Transverse colon (tissue), 4 donors: ENCODE data around the gene CD164. TPM values are rescaled to one million over a fixed set of nuclear protein-coding genes. Genes with fewer than 3 reads are reported as not detected.

Experiments used
- DNase-seq: peaks from one replicate; pipeline ENCODE4 v3.0.0-alpha.2; 2019
- H3K27ac ChIP-seq, 4 donors: fragments of 200-600 bp; sonication (generic); 2 replicates each; pipeline ENCODE4 v1.5.1; 2016 to 2018; ENCODE audit warnings: inconsistent platforms in 4 of 4
- H3K27me3 ChIP-seq: fragments of 200-600 bp; sonication (generic); 2 replicates; pipeline ENCODE4 v1.5.1; 2017; ENCODE audit warnings: inconsistent platforms
- H3K36me3 ChIP-seq, 4 donors: fragments of 200-600 bp; sonication (generic); 2 replicates each; pipeline ENCODE4 v1.5.1; 2017 to 2019; ENCODE audit warnings: inconsistent platforms in 4 of 4
- H3K4me1 ChIP-seq, 4 donors: fragments of 200-600 bp; sonication (generic); 2 replicates each; pipeline ENCODE4 v1.5.1; 2017 to 2020; ENCODE audit warnings: inconsistent platforms in 4 of 4
- H3K4me3 ChIP-seq, 4 donors: fragments of 200-600 bp; sonication (generic); 1 replicate in 1 of 4; 2 replicates in 3 of 4; pipeline versions ENCODE4 v1.5.1 to v1.6.1; 2017 to 2019; ENCODE audit warnings: inconsistent platforms in 4 of 4
- H3K9me3 ChIP-seq, 2 donors: fragments of 200-600 bp; sonication (generic); 2 replicates each; pipeline ENCODE4 v1.5.1; 2017 to 2019; ENCODE audit warnings: inconsistent platforms in 2 of 2
- EP300 ChIP-seq: sonication (generic); formaldehyde crosslinking; IDR thresholded peaks from one replicate; pipeline ENCODE4 v1.6.1; 2017; ENCODE audit warnings: antibody characterized with exemption, low read depth
- POLR2A ChIP-seq: fragments of 450-650 bp; IDR thresholded peaks from one replicate; pipeline ENCODE4 v1.6.1; 2016; ENCODE audit warnings: antibody characterized with exemption, mild to moderate bottlenecking, moderate library complexity
- POLR2AphosphoS5 ChIP-seq, 3 donors: sonication (generic); formaldehyde crosslinking; IDR thresholded peaks; one replicate each; pipeline ENCODE4 v1.6.1; 2016; ENCODE audit warnings: antibody characterized with exemption in 3 of 3
- WGBS, 2 donors: methylation state at CpG; one replicate each; pipeline ENCODE4 v1.1.5; 2018; ENCODE audit warnings: low coverage in 1 of 2; 5-methylcytosine and 5-hydroxymethylcytosine counted together
- in situ Hi-C, 4 donors: fragments of 200-750 bp; cut with MboI; loops; one replicate each; pipeline versions ENCODE4 v1.15.0 to v1.15.1; 2017; ENCODE audit warnings: low sequenced_read_pairs in 3 of 4, low pct_ligation_motif_present in 1 of 4, low pct_unique_long_range_greater_than_20kb in 1 of 4
- intact Hi-C: fragments of 100-400 bp; cut with DNase I; formaldehyde crosslinking; loops from one replicate; pipeline ENCODE4 v1.15.1; 2023; ENCODE audit warnings: low total_unique reads
- total RNA-seq, 4 donors: library from RNA; depleted of rRNA; stranded (reverse); fragments of >200 nt; gene quantifications; one replicate each; pipeline ENCODE4 v1.1.0, GENCODE V29; 2016
- TF ChIP-seq, protein P1 (sequence below), 5 experiments: fragments of 200-600 bp in 3 of 5; fragments of 450-650 bp in 2 of 5; sonication (generic) in 3 of 5; IDR thresholded peaks; 1 replicate in 2 of 5; 2 replicates in 3 of 5; pipeline ENCODE4 v1.5.1; 2016 to 2017; ENCODE audit warnings: antibody characterized with exemption in 5 of 5, inconsistent platforms in 3 of 5, mild to moderate bottlenecking in 2 of 5, moderate library complexity in 1 of 5

The CD164 gene
- total RNA-seq, 4 donors from 2014 or later, result 109 to 448 (median 313) TPM

DNA sequence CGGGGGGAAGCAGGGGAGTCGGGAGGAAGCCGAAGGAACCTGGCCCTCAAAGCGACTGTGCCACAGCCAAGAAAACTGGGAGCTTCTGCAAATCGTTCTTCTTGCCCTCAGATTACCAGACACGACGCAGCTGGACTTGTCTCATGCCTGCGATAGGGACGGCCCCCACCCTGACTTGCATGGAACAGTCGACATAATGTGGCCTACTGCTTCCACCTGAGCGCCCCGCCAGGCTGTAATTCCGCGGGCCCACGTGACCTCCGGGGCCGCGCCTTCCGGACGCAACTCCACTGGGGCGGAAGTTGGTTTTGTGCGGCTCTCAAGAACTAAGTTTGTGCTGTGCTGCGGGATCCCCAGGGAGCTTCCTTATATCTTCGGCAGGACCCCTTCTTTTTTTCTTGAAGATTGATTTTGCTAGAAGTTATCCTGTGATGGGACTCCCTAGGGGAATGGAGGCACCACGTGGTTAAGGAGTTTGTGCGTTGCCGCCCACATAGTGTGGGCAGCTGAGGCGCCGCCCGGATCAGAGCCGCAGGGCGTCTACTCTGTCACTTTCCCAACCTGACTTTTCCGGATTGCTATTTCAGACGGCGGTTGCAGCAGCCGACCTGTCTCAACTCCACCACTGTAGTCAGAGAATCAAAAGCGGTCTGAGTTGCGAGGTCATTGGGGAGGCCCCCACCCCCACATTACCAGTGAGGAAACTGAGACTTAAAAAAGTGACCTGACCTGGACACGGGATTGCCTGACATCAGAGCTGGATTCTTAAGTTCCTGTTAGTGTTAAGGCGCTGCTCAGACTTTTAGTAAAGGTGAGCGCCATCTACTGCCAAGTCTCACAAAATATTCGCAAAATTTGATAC is 540 bp upstream of the CD164 start:
- in situ Hi-C loops, result loop anchor here (5.0 to 25.0 kb wide), 7 partner anchors 72 to 846 kb away; partner anchors contain the start of genes MICAL1 (in 2 of the 4), CEP57L1 (in 1 of the 4) and SESN1 (in 1 of the 4)
- intact Hi-C loops, result loop anchor here (5.0 kb wide), 1 partner anchor 196 kb away; no protein-coding TSS in a partner anchor
- TF ChIP-seq, protein P1, sequence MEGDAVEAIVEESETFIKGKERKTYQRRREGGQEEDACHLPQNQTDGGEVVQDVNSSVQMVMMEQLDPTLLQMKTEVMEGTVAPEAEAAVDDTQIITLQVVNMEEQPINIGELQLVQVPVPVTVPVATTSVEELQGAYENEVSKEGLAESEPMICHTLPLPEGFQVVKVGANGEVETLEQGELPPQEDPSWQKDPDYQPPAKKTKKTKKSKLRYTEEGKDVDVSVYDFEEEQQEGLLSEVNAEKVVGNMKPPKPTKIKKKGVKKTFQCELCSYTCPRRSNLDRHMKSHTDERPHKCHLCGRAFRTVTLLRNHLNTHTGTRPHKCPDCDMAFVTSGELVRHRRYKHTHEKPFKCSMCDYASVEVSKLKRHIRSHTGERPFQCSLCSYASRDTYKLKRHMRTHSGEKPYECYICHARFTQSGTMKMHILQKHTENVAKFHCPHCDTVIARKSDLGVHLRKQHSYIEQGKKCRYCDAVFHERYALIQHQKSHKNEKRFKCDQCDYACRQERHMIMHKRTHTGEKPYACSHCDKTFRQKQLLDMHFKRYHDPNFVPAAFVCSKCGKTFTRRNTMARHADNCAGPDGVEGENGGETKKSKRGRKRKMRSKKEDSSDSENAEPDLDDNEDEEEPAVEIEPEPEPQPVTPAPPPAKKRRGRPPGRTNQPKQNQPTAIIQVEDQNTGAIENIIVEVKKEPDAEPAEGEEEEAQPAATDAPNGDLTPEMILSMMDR (IDR thresholded peaks at IDR 0.05), result peak; percentile 31 to 73 (median 49)
- peak in 2 of 3 donors; percentile 75 to 78 for TF ChIP-seq POLR2AphosphoS5 (IDR thresholded peaks at IDR 0.05)
- TF ChIP-seq EP300, result no peak
- TF ChIP-seq POLR2A, result peak; percentile 73

DNA sequence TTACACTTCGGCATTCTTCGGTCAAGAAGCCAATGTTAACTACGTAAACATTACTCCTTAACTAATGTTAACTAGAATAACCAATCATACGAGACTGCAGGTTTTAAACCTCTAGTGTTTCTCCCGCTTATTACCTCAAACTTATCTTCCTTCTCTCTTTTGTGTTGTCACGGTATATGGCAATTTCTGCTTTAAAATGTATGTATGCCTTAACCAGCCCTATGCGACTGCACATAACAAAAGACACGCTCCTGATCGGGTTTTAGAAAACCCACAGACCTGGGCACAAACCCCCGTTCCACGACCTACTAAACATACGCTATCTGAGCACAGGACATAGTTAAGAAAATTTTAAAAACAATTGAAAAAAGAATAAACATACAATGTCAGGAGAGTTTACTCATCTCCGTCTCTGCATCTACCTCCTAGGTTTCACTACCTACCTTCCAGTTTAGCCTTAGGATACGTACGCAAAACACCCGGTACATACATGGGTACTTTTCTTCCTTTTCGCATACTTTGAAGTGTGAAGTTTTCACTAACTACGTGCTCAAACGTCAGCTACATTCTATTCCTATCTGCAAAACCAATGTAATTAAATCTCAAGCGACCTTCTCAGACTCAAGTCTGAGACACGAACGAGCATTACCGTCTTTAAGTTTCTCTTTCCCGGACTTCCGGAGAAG is 1.1 kb downstream of the CD164 start:
- 0 to 1% methylated on average over 16 to 25 of the region's 25 CpGs for WGBS, 2 donors
- Histone ChIP-seq H3K9me3 (no peaks in the 10 kb centered on the region), H3K27me3 (no peaks in the 10 kb centered on the region), H3K36me3 (peaks cover 0 to 16% (median 3%) of the 10 kb centered on the region in 4 donors), H3K27ac (peak overlapping the region; percentile 97 to 100 (median 99)), H3K4me1 (peaks cover 11 to 55% (median 30%) of the 10 kb centered on the region in 4 donors), H3K4me3 (peak overlapping the region; percentile 59 to 99 (median 83))
- in situ Hi-C loops, result loop anchor here (5.0 to 25.0 kb wide), 7 partner anchors 74 to 844 kb away; partner anchors contain the start of genes MICAL1 (in 2 of the 4), CEP57L1 (in 1 of the 4) and SESN1 (in 1 of the 4)
- TF ChIP-seq, protein P1 (IDR thresholded peaks at IDR 0.05), result no peak
- peak; percentile 6 for TF ChIP-seq POLR2A
- peak in 1 of 3 donors; percentile 3 for TF ChIP-seq POLR2AphosphoS5 (IDR thresholded peaks at IDR 0.05)
- intact Hi-C loops, result loop anchor here (5.0 kb wide), 1 partner anchor 194 kb away; no protein-coding TSS in a partner anchor
- DNase-seq, result no peak

More for the DNA sequence above, 540 bp upstream of the CD164 start:
- peak overlapping the region; percentile 97 to 100 (median 99) for H3K27ac ChIP-seq
- no peaks in the 10 kb centered on the region for H3K36me3 ChIP-seq
- no peaks in the 10 kb centered on the region for H3K27me3 ChIP-seq
- H3K4me3 ChIP-seq, result peak overlapping the region; percentile 33 to 99 (median 64)
- WGBS, 2 donors, result 1 to 2% methylated on average over 12 to 42 of the region's 42 CpGs
- peaks cover 11 to 47% (median 30%) of the 10 kb centered on the region in 4 donors for H3K4me1 ChIP-seq
- DNase-seq, result peak; percentile 94
- no peaks in the 10 kb centered on the region for H3K9me3 ChIP-seq

DNA sequence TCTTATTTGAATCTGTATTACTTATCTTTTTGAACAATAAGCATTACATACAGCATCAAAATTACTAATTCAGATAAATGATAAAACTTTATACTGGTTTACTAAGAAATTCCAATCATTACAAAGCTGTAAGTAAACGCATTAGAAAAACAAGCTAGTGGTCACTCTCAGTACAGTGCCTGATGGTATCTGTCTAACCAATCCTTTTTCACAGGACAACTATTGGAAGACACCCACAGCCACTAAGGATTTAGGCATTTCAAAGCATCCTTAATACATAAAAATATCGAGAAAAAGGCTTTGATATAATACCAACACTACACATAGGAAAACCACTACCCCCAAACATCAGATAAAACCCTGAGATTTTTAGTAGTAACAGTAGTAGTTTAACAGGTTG is 2.6 kb downstream of the CD164 start:
- Histone ChIP-seq H3K36me3 (peaks cover 0 to 29% (median 10%) of the 10 kb centered on the region in 4 donors), H3K4me3 (peak overlapping the region in 3 of 4 donors; percentile 59 to 99 (median 70)), H3K27me3 (no peaks in the 10 kb centered on the region), H3K4me1 (peaks cover 10 to 51% (median 24%) of the 10 kb centered on the region in 4 donors), H3K27ac (peak overlapping the region in 3 of 4 donors; percentile 97 to 100 (median 98)), H3K9me3 (no peaks in the 10 kb centered on the region)
- no peak for DNase-seq
- WGBS, 2 donors, result 11 to 13% methylated on average over 2 of the region's 2 CpGs
- in situ Hi-C loops (loop anchor here (5.0 to 25.0 kb wide), 7 partner anchors 75 to 842 kb away; partner anchors contain the start of genes MICAL1 (in 2 of the 4), CEP57L1 (in 1 of the 4) and SESN1 (in 1 of the 4)), intact Hi-C loops (loop anchor here (5.0 kb wide), 1 partner anchor 192 kb away; no protein-coding TSS in a partner anchor)
- TF ChIP-seq POLR2AphosphoS5 (IDR thresholded peaks at IDR 0.05), result no peak
- no peak for TF ChIP-seq POLR2A
- TF ChIP-seq, protein P1 (IDR thresholded peaks at IDR 0.05), result no peak
- no peak for TF ChIP-seq EP300
